ENCODE results near the gene SUSD1.

DNA sequence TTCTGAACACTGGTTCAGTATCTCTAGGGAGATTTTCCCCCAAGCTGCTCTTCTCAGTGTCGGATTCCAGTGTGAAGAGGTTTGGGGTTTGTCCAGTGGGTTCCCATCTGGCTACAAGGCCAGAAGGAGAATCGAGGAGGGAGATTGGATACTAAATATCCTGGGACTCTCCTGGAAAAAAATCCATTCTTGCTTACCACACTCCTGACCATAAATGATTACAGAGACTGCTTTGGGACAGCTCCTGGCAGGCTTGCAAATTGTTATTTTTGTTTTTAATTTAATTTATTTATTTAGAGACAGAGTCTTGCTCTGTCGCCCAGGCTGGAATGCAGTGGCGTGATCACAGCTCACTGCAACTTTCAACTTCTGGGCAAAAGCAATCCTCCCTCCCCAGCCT is 4.7 kb upstream of the SUSD1 start:
- TF ChIP-seq POLR2AphosphoS5 (IDR thresholded peaks at IDR 0.05; ENCODE audit: insufficient read depth, low read depth, low read length): no peak
- TF ChIP-seq, protein P1, sequence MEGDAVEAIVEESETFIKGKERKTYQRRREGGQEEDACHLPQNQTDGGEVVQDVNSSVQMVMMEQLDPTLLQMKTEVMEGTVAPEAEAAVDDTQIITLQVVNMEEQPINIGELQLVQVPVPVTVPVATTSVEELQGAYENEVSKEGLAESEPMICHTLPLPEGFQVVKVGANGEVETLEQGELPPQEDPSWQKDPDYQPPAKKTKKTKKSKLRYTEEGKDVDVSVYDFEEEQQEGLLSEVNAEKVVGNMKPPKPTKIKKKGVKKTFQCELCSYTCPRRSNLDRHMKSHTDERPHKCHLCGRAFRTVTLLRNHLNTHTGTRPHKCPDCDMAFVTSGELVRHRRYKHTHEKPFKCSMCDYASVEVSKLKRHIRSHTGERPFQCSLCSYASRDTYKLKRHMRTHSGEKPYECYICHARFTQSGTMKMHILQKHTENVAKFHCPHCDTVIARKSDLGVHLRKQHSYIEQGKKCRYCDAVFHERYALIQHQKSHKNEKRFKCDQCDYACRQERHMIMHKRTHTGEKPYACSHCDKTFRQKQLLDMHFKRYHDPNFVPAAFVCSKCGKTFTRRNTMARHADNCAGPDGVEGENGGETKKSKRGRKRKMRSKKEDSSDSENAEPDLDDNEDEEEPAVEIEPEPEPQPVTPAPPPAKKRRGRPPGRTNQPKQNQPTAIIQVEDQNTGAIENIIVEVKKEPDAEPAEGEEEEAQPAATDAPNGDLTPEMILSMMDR (IDR thresholded peaks at IDR 0.05; ENCODE audit: extremely low read depth in 1 of 2, insufficient read depth in 1 of 2, low read depth in 1 of 2, low read length in 2 of 2): no peak
- TF ChIP-seq POLR2A (IDR thresholded peaks at IDR 0.05; ENCODE audit: low read depth, low read length): no peak
- TF ChIP-seq MYC (IDR thresholded peaks at IDR 0.05; ENCODE audit: low read depth, low read length): no peak
- TF ChIP-seq EZH2 (IDR thresholded peaks at IDR 0.05; ENCODE audit: borderline replicate concordance, low read depth, low read length, severe bottlenecking): no peak
- TF ChIP-seq FOS (IDR thresholded peaks at IDR 0.05; ENCODE audit: borderline replicate concordance, insufficient read depth, low read length): no peak
- TF ChIP-seq, protein P2, sequence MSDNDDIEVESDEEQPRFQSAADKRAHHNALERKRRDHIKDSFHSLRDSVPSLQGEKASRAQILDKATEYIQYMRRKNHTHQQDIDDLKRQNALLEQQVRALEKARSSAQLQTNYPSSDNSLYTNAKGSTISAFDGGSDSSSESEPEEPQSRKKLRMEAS (IDR thresholded peaks at IDR 0.05; ENCODE audit: insufficient read depth, insufficient read length): no peak

Measured in endothelial cell of umbilical vein (primary cell).